ENCODE data around the gene IQGAP2.

DNA sequence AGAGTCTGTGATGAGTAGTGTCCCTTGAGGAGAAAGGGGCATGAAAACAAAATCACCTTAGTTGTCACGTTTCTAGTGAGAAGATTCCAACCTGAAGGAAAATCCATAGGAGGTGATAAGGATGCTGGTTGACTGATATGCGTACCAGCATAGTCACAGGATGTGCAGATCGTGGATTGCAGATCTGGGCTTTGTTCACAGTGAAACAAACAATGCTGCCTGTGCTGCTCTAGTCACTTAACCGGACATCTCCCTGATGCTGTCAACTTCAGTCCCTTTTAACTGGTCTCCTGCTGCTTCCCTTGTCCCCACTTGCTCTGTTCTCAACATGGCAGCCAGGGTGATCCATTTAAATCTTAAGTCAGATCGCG, 89.7 kb downstream of the IQGAP2 start:
- TF ChIP-seq, protein P1, sequence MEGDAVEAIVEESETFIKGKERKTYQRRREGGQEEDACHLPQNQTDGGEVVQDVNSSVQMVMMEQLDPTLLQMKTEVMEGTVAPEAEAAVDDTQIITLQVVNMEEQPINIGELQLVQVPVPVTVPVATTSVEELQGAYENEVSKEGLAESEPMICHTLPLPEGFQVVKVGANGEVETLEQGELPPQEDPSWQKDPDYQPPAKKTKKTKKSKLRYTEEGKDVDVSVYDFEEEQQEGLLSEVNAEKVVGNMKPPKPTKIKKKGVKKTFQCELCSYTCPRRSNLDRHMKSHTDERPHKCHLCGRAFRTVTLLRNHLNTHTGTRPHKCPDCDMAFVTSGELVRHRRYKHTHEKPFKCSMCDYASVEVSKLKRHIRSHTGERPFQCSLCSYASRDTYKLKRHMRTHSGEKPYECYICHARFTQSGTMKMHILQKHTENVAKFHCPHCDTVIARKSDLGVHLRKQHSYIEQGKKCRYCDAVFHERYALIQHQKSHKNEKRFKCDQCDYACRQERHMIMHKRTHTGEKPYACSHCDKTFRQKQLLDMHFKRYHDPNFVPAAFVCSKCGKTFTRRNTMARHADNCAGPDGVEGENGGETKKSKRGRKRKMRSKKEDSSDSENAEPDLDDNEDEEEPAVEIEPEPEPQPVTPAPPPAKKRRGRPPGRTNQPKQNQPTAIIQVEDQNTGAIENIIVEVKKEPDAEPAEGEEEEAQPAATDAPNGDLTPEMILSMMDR (IDR thresholded peaks at IDR 0.05) = no peak
- TF ChIP-seq POLR2A (IDR thresholded peaks at IDR 0.05) = no peak
